WI38 (cell line): ENCODE measurements around the gene MINK1.

Source experiments
- H3K4me3 ChIP-seq: 2 replicates; pipeline ENCODE4 v1.5.1; 2011; ENCODE audit warnings: low read depth, mild to moderate bottlenecking, control low read depth, low read length
- CTCF ChIP-seq: IDR thresholded peaks from 2 replicates; pipeline ENCODE4 v1.5.1; 2012; ENCODE audit warnings: low read depth, mild to moderate bottlenecking, control low read depth, low read length

Gene MINK1

GRCh38 chr17:4839965-4840892, 7.1 kb downstream of the MINK1 start:
- TF ChIP-seq CTCF = no peak
- H3K4me3 ChIP-seq = peak overlapping the region; percentile 0; the same call in 1 of the 2 replicates

GRCh38 chr17:4840893-4841242, 7.7 kb downstream of the MINK1 start:
- TF ChIP-seq CTCF = no peak

GRCh38 chr17:4842376-4842775, 9.2 kb downstream of the MINK1 start:
- no peak overlapping the region for H3K4me3 ChIP-seq

More at GRCh38 chr17:4840893-4841242, 7.7 kb downstream of the MINK1 start:
- H3K4me3 ChIP-seq = peak overlapping the region; percentile 0; the same call in 1 of the 2 replicates

DNA sequence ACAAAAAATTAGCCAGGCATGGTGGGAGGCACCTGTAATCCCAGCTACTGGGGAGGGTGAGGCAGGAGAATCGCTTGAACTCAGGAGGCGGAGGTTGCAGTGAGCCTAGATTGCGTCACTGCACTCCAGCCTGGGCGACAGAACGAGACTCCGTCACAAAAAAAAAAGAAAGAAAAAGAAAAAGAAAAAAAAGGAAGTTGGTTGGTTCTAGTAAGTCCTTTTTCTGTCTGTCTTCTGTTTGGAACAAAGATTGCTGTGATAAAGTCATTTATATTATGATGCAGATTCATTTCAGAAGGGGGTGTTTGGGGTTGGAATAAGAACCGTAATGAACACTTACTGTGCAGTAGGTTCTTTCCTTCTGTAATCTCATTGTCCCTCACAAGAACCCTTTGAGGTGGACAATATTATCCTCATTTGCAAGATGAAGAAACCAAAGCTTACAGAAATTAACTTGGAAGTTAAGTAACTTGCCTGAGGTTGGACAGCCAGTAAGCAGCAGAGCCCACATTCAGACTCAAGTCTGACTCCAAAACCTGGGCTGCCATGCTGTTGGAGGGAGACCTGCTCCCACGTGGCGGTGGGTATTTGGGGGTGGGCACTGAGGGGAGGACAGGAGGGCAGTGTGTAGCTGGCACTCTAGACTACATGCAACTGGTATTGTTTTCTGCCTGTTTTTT, 10.3 kb downstream of the MINK1 start:
- no peak for TF ChIP-seq CTCF

More at GRCh38 chr17:4842376-4842775, 9.2 kb downstream of the MINK1 start:
- TF ChIP-seq CTCF = no peak

DNA sequence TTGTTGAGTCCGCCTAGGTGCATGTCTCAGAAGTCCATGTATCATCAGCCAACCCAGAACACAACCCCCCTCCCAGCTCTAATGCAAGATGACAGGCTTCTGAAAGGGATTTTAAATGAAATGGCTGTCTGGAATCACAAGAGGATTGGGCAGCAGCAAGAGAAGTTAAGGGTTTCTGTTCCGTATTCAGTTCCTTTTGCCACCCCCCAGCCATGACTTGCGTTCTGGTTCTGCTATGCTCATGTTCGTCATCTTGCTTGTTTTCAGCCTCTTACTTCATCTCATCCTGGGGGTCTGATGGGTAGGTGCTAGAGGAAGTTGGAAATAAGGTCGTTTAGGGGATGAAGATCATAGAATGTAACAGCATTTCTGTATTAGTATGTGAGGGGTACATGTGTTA, 12.0 kb downstream of the MINK1 start:
- no peak overlapping the region for H3K4me3 ChIP-seq
- TF ChIP-seq CTCF = no peak

More for the DNA sequence above, 10.3 kb downstream of the MINK1 start:
- H3K4me3 ChIP-seq = no peak overlapping the region

- no peak for TF ChIP-seq CTCF
- H3K4me3 ChIP-seq = no peak overlapping the region
These were observed 13.7 kb downstream of the MINK1 start for GRCh38 chr17:4846635-4847390.
